Upper lobe of left lung (tissue), 6 donors: ENCODE measurements around the gene MRPL42. TPM values are rescaled to one million over a fixed set of nuclear protein-coding genes. Genes with fewer than 3 reads are reported as not detected.

ENCODE experiments used
- ATAC-seq, 2 donors: fragments of 200-7000 bp; cut with Tn5 transposase; one replicate each; pipeline ENCODE4 v1.9.1; 2022; ENCODE audit warnings: mild to moderate bottlenecking in 2 of 2, moderate library complexity in 2 of 2; ENCODE audit not compliant: low FRiP score in 2 of 2
- DNase-seq, 2 donors: peaks; one replicate each; pipeline ENCODE4 v3.0.0-alpha.2; 2019 to 2020
- H3K27ac ChIP-seq, 4 donors: fragments of 200-600 bp; sonication (generic); one replicate each; pipeline ENCODE4 v1.5.1; 2016 to 2019
- H3K27me3 ChIP-seq, 4 donors: fragments of 200-600 bp; sonication (generic); one replicate each; pipeline ENCODE4 v1.5.1; 2017 to 2019
- H3K36me3 ChIP-seq, 4 donors: fragments of 200-600 bp; sonication (generic); one replicate each; pipeline ENCODE4 v1.5.1; 2016 to 2019
- H3K4me1 ChIP-seq, 4 donors: fragments of 200-600 bp; sonication (generic); one replicate each; pipeline ENCODE4 v1.5.1; 2018 to 2019
- H3K4me3 ChIP-seq, 4 donors: fragments of 200-600 bp; sonication (generic); one replicate each; pipeline ENCODE4 v1.5.1; 2017 to 2019; ENCODE audit warnings: mild to moderate bottlenecking in 2 of 4, moderate library complexity in 1 of 4
- H3K9me3 ChIP-seq, 4 donors: fragments of 200-600 bp; sonication (generic); one replicate each; pipeline ENCODE4 v1.5.1; 2018 to 2019
- EP300 ChIP-seq, 4 donors: sonication (generic); formaldehyde crosslinking; IDR thresholded peaks; one replicate each; pipeline ENCODE4 v1.5.1; 2017; ENCODE audit warnings: antibody characterized with exemption in 4 of 4, control low read depth in 2 of 4
- POLR2A ChIP-seq, 4 donors: fragments of 450-650 bp; IDR thresholded peaks; one replicate each; pipeline ENCODE4 v1.5.1; 2016 to 2017; ENCODE audit warnings: antibody characterized with exemption in 4 of 4, mild to moderate bottlenecking in 2 of 4
- POLR2AphosphoS5 ChIP-seq, 2 donors: sonication (generic); formaldehyde crosslinking; IDR thresholded peaks; one replicate each; pipeline ENCODE4 v1.5.1; 2017; ENCODE audit warnings: antibody characterized with exemption in 2 of 2
- WGBS, 2 donors: methylation state at CpG; one replicate each; pipeline ENCODE4 v1.1.5; 2017 to 2018; 5-methylcytosine and 5-hydroxymethylcytosine counted together
- total RNA-seq, 6 donors: library from RNA; depleted of rRNA in 4 of 6; stranded (reverse); fragments of >200 nt in 4 of 6; gene quantifications; one replicate each; pipeline versions ENCODE4 v1.1.0 to v1.2.1, GENCODE V29; 2016 to 2021
- TF ChIP-seq, protein P1 (sequence below), 6 experiments: fragments of 450-650 bp in 4 of 6; fragments of 200-600 bp in 2 of 6; sonication (generic) in 2 of 6; IDR thresholded peaks; one replicate each; pipeline ENCODE4 v1.5.1; 2016 to 2019; ENCODE audit warnings: antibody characterized with exemption in 6 of 6
- donor health status: DM: no; HTN: no; CAD: no; lungs with moderate emphysema.
- donor health status: DM: no; HTN: yes; CAD: no; lungs with severe emphysema.

Gene MRPL42
- total RNA-seq, 6 donors from 2014 or later: 15.5 to 63.8 (median 36.7) TPM

DNA sequence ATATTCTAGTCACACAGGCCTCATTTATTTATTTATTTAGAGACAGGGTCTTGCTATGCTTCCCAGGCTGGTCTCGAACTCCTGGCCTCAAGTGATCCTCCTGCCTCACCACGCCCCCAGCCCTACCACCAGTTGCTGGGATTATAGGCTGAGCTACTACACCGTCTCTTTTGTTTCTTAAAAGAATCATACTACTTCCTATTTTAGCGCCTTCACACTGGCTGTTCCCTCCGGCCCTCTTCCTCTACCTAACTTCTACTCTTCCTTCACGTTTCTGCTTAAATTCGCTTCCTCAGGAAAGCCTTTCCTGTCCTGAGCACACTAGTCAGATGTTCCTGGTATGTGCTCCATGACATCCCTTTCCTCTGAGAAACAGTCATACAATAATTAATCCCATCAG, 6.4 kb upstream of the MRPL42 start:
- H3K27ac ChIP-seq: no peak overlapping the region
- H3K36me3 ChIP-seq: no peaks in the 10 kb centered on the region
- H3K27me3 ChIP-seq: no peaks in the 10 kb centered on the region
- DNase-seq (no peak), ATAC-seq (no peak)
- no peaks in the 10 kb centered on the region for H3K9me3 ChIP-seq
- H3K4me3 ChIP-seq: no peak overlapping the region
- peaks cover 0 to 10% (median 2%) of the 10 kb centered on the region in 4 donors for H3K4me1 ChIP-seq
- no peak for TF ChIP-seq POLR2AphosphoS5 (IDR thresholded peaks at IDR 0.05)
- no peak for TF ChIP-seq POLR2A (IDR thresholded peaks at IDR 0.05)
- no peak for TF ChIP-seq EP300 (IDR thresholded peaks at IDR 0.05)
- TF ChIP-seq, protein P1, sequence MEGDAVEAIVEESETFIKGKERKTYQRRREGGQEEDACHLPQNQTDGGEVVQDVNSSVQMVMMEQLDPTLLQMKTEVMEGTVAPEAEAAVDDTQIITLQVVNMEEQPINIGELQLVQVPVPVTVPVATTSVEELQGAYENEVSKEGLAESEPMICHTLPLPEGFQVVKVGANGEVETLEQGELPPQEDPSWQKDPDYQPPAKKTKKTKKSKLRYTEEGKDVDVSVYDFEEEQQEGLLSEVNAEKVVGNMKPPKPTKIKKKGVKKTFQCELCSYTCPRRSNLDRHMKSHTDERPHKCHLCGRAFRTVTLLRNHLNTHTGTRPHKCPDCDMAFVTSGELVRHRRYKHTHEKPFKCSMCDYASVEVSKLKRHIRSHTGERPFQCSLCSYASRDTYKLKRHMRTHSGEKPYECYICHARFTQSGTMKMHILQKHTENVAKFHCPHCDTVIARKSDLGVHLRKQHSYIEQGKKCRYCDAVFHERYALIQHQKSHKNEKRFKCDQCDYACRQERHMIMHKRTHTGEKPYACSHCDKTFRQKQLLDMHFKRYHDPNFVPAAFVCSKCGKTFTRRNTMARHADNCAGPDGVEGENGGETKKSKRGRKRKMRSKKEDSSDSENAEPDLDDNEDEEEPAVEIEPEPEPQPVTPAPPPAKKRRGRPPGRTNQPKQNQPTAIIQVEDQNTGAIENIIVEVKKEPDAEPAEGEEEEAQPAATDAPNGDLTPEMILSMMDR (IDR thresholded peaks at IDR 0.05): no peak
- 45 to 52% methylated on average over 7 of the region's 7 CpGs for WGBS, 2 donors

DNA sequence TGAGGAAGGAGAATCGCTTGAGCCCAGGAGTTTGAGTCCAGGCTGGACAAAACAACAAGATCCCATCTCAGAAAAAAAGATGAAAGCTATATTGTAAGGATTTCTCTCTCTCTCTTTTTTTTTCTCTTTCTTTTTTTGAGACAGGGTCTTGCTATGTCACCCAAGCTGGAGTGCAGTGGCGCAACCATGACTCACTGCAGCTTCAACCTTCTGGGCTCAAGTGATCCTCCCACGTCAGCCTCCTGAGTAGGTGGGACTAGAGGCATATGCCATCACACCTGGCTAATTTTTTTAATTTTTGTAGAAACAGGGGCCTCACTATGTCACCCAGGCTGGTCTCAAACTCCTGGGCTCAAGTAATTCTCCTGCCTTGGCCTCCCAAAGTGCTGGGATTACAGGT, 5.8 kb upstream of the MRPL42 start:
- H3K9me3 ChIP-seq: no peaks in the 10 kb centered on the region
- H3K4me1 ChIP-seq: peaks cover 0 to 10% (median 2%) of the 10 kb centered on the region in 4 donors
- WGBS, 2 donors: 88 to 94% methylated on average over 3 of the region's 3 CpGs
- H3K4me3 ChIP-seq: no peak overlapping the region
- DNase-seq: peak in 1 of 2 donors; percentile 49
- no peaks in the 10 kb centered on the region for H3K36me3 ChIP-seq
- no peak overlapping the region for H3K27ac ChIP-seq
- H3K27me3 ChIP-seq: no peaks in the 10 kb centered on the region
- no peak for ATAC-seq
- TF ChIP-seq EP300 (IDR thresholded peaks at IDR 0.05) (no peak), POLR2AphosphoS5 (IDR thresholded peaks at IDR 0.05) (no peak), POLR2A (IDR thresholded peaks at IDR 0.05) (no peak)
- TF ChIP-seq, protein P1 (IDR thresholded peaks at IDR 0.05): no peak

DNA sequence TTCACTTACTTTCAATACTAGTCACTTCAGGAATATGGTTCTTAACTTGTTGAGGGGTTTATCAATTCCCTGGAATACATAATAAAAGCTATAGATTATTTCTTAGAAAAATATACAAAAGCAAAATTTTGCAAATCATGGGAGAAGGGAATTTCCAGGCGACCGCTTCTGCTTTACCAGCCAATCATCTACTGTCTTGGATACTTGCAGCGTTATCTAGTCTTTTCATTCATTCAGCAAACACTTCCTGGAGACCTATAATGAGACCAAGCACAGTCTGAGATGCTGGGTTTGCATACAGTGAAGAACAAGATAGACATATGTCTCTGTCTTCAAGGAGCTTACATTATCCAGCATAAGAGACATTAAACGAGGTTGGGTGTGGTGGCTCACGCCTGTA, 1.5 kb upstream of the MRPL42 start:
- ATAC-seq (no peak), DNase-seq (no peak)
- Histone ChIP-seq H3K9me3 (no peaks in the 10 kb centered on the region), H3K36me3 (peaks cover 0 to 5% (median 0%) of the 10 kb centered on the region in 4 donors), H3K27ac (no peak overlapping the region), H3K4me3 (no peak overlapping the region), H3K27me3 (no peaks in the 10 kb centered on the region), H3K4me1 (peaks cover 12 to 30% (median 21%) of the 10 kb centered on the region in 4 donors)
- no peak for TF ChIP-seq POLR2AphosphoS5 (IDR thresholded peaks at IDR 0.05)
- WGBS, 2 donors: 94 to 97% methylated on average over 5 of the region's 5 CpGs

DNA sequence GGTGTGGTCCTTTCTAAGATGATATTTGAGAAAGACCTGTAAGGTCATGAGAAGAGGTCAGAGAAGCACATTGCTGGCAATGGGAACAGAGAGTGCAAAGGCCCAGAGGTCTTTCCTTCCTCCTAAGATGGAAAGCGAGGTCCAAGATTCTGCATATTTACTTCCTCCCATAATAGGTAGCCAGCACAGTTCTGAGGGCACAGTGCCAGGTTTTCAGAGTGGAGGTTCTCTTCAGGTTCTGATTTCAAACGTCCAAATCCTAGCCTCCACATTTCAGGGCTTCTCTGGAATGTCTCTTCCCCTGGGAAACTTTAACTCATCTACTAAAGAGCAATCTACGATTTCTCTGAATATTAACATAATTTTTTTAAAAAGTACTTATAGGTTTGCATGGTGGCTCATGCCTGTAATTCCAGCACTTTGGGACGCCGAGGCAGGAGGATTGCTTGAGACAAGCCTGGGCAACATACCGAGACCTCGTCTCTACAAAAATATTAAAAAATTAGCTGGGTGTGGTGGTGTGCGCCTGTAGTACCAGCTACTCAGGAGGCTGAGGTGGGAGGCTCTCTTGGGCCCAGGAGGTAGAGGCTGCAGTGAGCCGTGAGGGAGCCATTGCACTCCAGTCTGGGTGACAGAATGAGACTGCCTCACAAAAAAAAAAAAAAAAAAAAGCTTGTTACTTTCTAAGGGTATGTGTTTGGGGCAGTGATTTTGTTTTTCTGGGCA, 526 bp upstream of the MRPL42 start:
- no peak for TF ChIP-seq POLR2A (IDR thresholded peaks at IDR 0.05)
- TF ChIP-seq EP300 (IDR thresholded peaks at IDR 0.05): no peak
- no peak for TF ChIP-seq POLR2AphosphoS5 (IDR thresholded peaks at IDR 0.05)
- TF ChIP-seq, protein P1 (IDR thresholded peaks at IDR 0.05): no peak
- 93% methylated on average over 9 of the region's 9 CpGs for WGBS, 2 donors
- Histone ChIP-seq H3K4me3 (peak overlapping the region in 3 of 4 donors; percentile 56 to 75 (median 73)), H3K9me3 (no peaks in the 10 kb centered on the region), H3K27ac (peak overlapping the region in 3 of 4 donors; percentile 87 to 92 (median 91)), H3K36me3 (peaks cover 0 to 12% (median 0%) of the 10 kb centered on the region in 4 donors), H3K4me1 (peaks cover 12 to 30% (median 21%) of the 10 kb centered on the region in 4 donors), H3K27me3 (no peaks in the 10 kb centered on the region)
- DNase-seq (no peak), ATAC-seq (no peak)

DNA sequence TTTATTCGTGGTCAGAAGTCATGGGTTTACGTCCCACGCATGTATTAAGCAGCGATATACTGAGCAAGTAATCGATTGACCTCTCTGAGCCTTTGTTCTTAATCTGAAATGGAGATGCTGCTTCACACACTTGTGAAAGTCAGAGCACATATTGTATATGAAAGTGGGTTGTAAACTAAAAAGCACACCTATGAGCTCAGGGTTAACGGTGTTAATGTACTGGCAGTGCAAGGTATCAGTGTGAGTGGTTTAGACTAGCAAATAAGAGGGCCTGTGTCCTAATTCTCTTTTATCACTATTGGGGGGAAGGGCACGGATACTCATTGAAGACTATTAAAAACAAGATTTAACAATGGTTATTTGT, 676 bp downstream of the MRPL42 start:
- WGBS, 2 donors: 7 to 9% methylated on average over 7 of the region's 7 CpGs
- H3K27me3 ChIP-seq: no peaks in the 10 kb centered on the region
- H3K27ac ChIP-seq: peak overlapping the region; percentile 87 to 92 (median 92)
- no peaks in the 10 kb centered on the region for H3K9me3 ChIP-seq
- H3K36me3 ChIP-seq: peaks cover 0 to 14% (median 0%) of the 10 kb centered on the region in 4 donors
- TF ChIP-seq, protein P1 (IDR thresholded peaks at IDR 0.05): no peak
- no peak for TF ChIP-seq EP300 (IDR thresholded peaks at IDR 0.05)
- no peak for TF ChIP-seq POLR2A (IDR thresholded peaks at IDR 0.05)
- no peak for TF ChIP-seq POLR2AphosphoS5 (IDR thresholded peaks at IDR 0.05)
- ATAC-seq (no peak), DNase-seq (no peak)
- peaks cover 12 to 30% (median 21%) of the 10 kb centered on the region in 4 donors for H3K4me1 ChIP-seq
- peak overlapping the region; percentile 56 to 75 (median 72) for H3K4me3 ChIP-seq
